ENCODE measurements around the gene GPHB5. TPM values are rescaled to one million over a fixed set of nuclear protein-coding genes. Genes with fewer than 3 reads are reported as not detected.
A peak's percentile ranks its signal among the peaks of the same experiment; 100 is the strongest.

The GPHB5 gene
- total and polyA plus RNA-seq, 2 of the 13 experiments (the other 11 are each of a cell fraction or from before 2014, with no cell fraction given): not detected

DNA sequence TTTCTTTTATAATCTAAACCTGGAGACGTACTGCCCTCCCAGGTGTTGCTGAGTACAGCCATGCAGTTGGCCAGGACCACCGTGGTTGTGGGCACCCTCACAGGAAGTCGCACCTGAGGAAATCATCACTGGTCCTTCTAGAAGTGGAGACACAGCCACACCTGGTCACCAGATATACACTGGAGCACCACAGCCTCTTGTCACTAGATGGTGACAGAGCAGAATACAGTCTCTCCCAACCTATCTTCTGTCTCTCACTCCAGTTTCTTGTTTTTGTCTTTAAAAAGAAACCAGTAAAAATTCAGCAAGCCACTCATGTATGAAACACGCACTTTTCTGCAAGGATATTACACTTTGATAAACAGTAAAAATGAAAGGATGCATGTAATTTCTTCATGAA, 43.1 kb upstream of the GPHB5 start:
- intact Hi-C loops (cut with micrococcal nuclease; ENCODE audit: unreplicated experiment): no loop called here
- no peaks in the 10 kb centered on the region for H3K79me2 ChIP-seq (ENCODE audit: insufficient read depth, low read length)
- ChIA-PET CTCF (ENCODE audit: low intra/inter-chr PET ratio, low total read pairs) (no interaction called here), POLR2A (no interaction called here)
- ATAC-seq (peak; percentile 80), FAIRE-seq (no peak), DNase-seq (ENCODE audit: low spot score) (no peak)
- 0 out of 5 replicates have a peak, but pooled peaks cover 0 to 1% of the 10 kb centered on the region in 2 experiments for H3K27me3 ChIP-seq (ENCODE audit: control insufficient read depth in 1 of 2, insufficient read depth in 2 of 2, low read length in 2 of 2)
- BruUV-seq (replicated peaks): no TSS peak
- in situ Hi-C loops (cut with HindIII; ENCODE audit: extremely low pct_ligation_motif_present, low pct_unique_long_range_greater_than_20kb): no loop called here
- H3K4me1 ChIP-seq (ENCODE audit: insufficient read depth, low read length): no peaks in the 10 kb centered on the region
- no peak overlapping the region for H3K27ac ChIP-seq (ENCODE audit: extremely low read length, insufficient read depth, low read length)
- H3K4me2 ChIP-seq (ENCODE audit: low read depth, low read length): no peak overlapping the region
- TF ChIP-seq NCOR1 (IDR thresholded peaks at IDR 0.05; ENCODE audit: borderline replicate concordance, low read length) (no peak), DBP (CRISPR knock-in tag; IDR thresholded peaks at IDR 0.05; ENCODE audit: not compliant biosample characterization) (no peak), MZF1 (CRISPR knock-in tag; IDR thresholded peaks at IDR 0.05; ENCODE audit: borderline replicate concordance) (no peak), RAD21 (CRISPR knock-in tag; IDR thresholded peaks at IDR 0.05) (no peak), STAG1 (CRISPR knock-in tag; IDR thresholded peaks at IDR 0.05) (peak; percentile 23; the same call in 1 of the 2 replicates), ZNF263 (CRISPR knock-in tag; IDR thresholded peaks at IDR 0.05) (no peak)
- TF ChIP-seq, protein P1, sequence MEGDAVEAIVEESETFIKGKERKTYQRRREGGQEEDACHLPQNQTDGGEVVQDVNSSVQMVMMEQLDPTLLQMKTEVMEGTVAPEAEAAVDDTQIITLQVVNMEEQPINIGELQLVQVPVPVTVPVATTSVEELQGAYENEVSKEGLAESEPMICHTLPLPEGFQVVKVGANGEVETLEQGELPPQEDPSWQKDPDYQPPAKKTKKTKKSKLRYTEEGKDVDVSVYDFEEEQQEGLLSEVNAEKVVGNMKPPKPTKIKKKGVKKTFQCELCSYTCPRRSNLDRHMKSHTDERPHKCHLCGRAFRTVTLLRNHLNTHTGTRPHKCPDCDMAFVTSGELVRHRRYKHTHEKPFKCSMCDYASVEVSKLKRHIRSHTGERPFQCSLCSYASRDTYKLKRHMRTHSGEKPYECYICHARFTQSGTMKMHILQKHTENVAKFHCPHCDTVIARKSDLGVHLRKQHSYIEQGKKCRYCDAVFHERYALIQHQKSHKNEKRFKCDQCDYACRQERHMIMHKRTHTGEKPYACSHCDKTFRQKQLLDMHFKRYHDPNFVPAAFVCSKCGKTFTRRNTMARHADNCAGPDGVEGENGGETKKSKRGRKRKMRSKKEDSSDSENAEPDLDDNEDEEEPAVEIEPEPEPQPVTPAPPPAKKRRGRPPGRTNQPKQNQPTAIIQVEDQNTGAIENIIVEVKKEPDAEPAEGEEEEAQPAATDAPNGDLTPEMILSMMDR (CRISPR knock-in tag; IDR thresholded peaks at IDR 0.05): 0 out of 2 replicates have a peak, but pooled peaks have one; percentile 19
- H2AFZ ChIP-seq (ENCODE audit: low read length): no peak overlapping the region
- WGBS (ENCODE audit: low lambda C conversion rate): 5% methylated on average over 3 of the region's 4 CpGs
- no peak overlapping the region for H3K4me3 ChIP-seq (replicated peaks in 1 of 3; ENCODE audit: insufficient read depth in 1 of 3, low read depth in 2 of 3, low read length in 3 of 3)
- H4K20me1 ChIP-seq (ENCODE audit: insufficient read depth, low read length): no peaks in the 10 kb centered on the region
- H3K9ac ChIP-seq (ENCODE audit: insufficient read depth, low read depth, low read length): no peak overlapping the region
- H3K9me3 ChIP-seq (ENCODE audit: low read length): no peaks in the 10 kb centered on the region
- H3K36me3 ChIP-seq (replicated peaks in 1 of 2; ENCODE audit: control insufficient read depth in 1 of 2, insufficient read depth in 2 of 2, low read length in 2 of 2): no peaks in the 10 kb centered on the region
